ENCODE measurements around the gene C11orf16.
"Not testable (repeated sequence)": the region's sequence is repeated elsewhere in the genome, so short reads cannot be mapped to it uniquely, and the experiment has no call there.

C11orf16 gene

DNA sequence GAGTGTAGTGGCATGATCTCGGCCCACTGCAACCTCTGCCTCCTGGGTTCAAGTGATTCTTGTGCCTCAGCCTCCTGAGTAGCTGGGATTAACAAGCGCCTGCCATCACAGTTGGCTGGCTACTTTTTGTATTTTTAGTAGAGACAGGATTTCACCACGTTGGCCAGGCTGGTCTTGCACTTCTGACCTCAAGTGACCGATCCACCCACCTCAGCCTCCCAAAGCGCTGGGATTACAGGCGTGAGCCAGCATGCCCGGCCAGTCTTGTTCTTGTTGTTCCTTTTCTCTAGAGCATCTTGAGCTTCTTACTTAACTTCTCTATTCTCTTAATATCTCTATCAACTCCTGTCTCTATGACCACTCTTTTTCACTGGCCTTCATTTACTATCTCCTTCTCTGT lies 51.2 kb downstream of the C11orf16 start:
- DNase-seq, result not testable (repeated sequence)

- no peak for DNase-seq
Observed at GRCh38 chr11:8878771-8879170, 54.0 kb downstream of the C11orf16 start.

GRCh38 chr11:8873741-8874405 lies 58.9 kb downstream of the C11orf16 start:
- no peak for DNase-seq

DNA sequence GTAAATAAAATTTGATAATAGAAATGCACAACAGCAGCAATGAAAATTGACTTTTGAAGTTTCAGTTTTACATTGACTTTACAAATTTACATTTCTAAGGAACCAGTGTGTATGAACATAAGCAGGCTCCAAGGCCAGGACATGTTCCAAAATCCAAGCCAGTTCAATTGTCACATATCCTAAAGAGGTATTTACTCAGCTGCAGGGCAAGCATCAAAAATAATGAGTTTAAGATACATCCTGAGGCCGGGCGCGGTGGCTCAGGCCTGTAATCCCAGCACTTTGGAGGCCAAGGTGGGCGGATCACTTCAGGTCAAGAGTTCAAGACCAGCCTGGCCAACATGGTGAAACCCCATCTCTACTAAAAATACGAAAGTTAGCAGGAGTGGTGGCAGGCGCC lies 60.8 kb downstream of the C11orf16 start:
- DNase-seq, result no peak

DNA sequence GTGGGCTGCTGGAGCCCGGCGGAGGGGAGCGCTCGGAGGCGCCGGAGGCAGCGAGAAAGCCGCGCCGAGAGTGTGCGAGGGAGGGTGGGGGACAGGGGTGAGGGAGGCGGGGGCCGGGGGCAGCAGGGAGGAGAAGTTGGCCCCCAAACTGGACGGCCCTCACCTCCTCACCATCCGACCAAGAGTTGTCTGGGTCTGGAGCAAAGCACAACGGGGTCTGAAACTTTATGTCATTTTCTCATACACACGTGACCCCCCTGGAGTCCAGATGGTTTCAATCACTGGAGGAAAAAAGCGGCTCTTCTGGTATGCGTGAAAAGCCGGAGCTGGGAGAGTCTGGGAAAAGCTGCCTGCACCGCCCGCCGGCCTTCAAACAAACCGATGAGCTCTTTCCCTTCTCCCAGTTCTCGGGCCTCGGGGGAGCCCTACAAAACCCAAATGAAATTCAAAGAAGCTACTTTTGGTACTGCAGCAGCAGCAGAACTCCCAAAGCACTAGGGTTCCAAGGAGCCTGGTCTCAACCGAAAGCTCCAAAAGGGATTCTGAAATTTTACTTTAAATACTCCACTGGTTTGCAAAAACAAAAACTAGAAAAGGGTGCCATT lies 61.5 kb downstream of the C11orf16 start:
- peak; percentile 93 for DNase-seq

DNA sequence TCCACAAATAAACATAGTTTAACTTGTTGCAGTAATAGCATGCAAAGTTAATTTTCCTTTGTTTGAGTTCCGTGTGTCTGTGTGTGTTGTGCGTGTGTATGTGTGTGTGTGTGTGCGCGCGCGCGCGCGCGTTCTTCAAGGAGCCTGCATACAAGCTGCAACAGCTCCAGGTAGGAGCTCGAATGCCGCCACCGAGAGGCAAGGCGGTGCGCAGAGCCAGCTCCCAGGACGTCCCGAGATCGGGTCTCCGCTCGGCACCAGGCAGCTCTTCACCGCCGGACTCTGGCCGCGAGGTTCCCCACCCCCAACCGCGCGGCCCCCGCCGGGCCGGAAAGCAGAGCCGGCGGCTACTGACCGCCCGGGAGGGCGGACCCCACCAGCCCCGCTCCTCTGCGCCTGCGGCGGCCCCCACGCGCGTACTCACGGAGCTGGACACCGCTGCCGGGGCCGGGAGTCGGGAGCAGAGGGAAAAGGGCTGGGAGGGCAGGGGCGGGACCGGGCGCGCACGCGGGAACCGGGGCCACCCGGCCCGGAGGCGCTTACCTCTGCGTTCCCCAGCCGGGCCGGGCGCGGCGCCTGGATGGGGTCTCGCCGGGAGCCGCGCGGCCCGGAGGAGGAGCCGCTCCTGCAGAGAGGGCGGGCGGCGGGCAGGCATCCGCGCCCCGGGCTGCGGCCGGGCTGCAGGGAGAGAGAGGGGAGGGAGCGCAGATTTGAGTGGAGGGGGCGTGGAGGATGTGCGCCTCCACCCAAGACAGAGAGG lies 62.2 kb downstream of the C11orf16 start:
- DNase-seq, result peak; percentile 67

All from HCEC 1CT (cell line).